ENCODE data around the gene CCSER1.

Gene CCSER1

GRCh38 chr4:90162566-90162965, 35.4 kb downstream of the CCSER1 start:
- TF ChIP-seq CTCF (IDR thresholded peaks at IDR 0.05; ENCODE audit: low read depth, low read length) = no peak
- no peak overlapping the region for H3K4me3 ChIP-seq (ENCODE audit: low read depth, low read length)
- no peak for DNase-seq (ENCODE audit: low read depth, low spot score)
- in situ Hi-C loops (cut with HindIII; ENCODE audit: low sequenced_read_pairs) = no loop called here

- in situ Hi-C loops (cut with HindIII; ENCODE audit: low sequenced_read_pairs) = no loop called here
- no peak for TF ChIP-seq CTCF (IDR thresholded peaks at IDR 0.05; ENCODE audit: low read depth, low read length)
These were observed 36.7 kb downstream of the CCSER1 start for GRCh38 chr4:90163872-90164271.

GRCh38 chr4:90165883-90166282, 38.7 kb downstream of the CCSER1 start:
- in situ Hi-C loops (cut with HindIII; ENCODE audit: low sequenced_read_pairs) = no loop called here
- DNase-seq (ENCODE audit: low read depth, low spot score) = no peak

More at GRCh38 chr4:90163872-90164271, 36.7 kb downstream of the CCSER1 start:
- H3K4me3 ChIP-seq (ENCODE audit: low read depth, low read length) = no peak overlapping the region
- DNase-seq (ENCODE audit: low read depth, low spot score) = no peak

GRCh38 chr4:90171491-90171890, 44.3 kb downstream of the CCSER1 start:
- in situ Hi-C loops (cut with HindIII; ENCODE audit: low sequenced_read_pairs) = no loop called here
- DNase-seq (ENCODE audit: low read depth, low spot score) = no peak
- H3K4me3 ChIP-seq (ENCODE audit: low read depth, low read length) = no peak overlapping the region
- TF ChIP-seq CTCF (IDR thresholded peaks at IDR 0.05; ENCODE audit: low read depth, low read length) = no peak

More at GRCh38 chr4:90165883-90166282, 38.7 kb downstream of the CCSER1 start:
- no peak for TF ChIP-seq CTCF (IDR thresholded peaks at IDR 0.05; ENCODE audit: low read depth, low read length)
- no peak overlapping the region for H3K4me3 ChIP-seq (ENCODE audit: low read depth, low read length)

- no peak overlapping the region for H3K4me3 ChIP-seq (ENCODE audit: low read depth, low read length)
- in situ Hi-C loops (cut with HindIII; ENCODE audit: low sequenced_read_pairs) = no loop called here
- DNase-seq (ENCODE audit: low read depth, low spot score) = no peak
- TF ChIP-seq CTCF (IDR thresholded peaks at IDR 0.05; ENCODE audit: low read depth, low read length) = no peak
These were observed 47.4 kb downstream of the CCSER1 start for GRCh38 chr4:90174621-90175023.

GRCh38 chr4:90181644-90182043, 54.5 kb downstream of the CCSER1 start:
- DNase-seq (ENCODE audit: low read depth, low spot score) = no peak
- in situ Hi-C loops (cut with HindIII; ENCODE audit: low sequenced_read_pairs) = no loop called here

More at GRCh38 chr4:90181644-90182043, 54.5 kb downstream of the CCSER1 start:
- no peak overlapping the region for H3K4me3 ChIP-seq (ENCODE audit: low read depth, low read length)
- no peak for TF ChIP-seq CTCF (IDR thresholded peaks at IDR 0.05; ENCODE audit: low read depth, low read length)

All from astrocyte of the spinal cord (primary cell).